Measurements from ENCODE around the gene ATPAF2. TPM values are rescaled to one million over a fixed set of nuclear protein-coding genes. Genes with fewer than 3 reads are reported as not detected.

ATPAF2 gene
- total and polyA plus RNA-seq, 4 donors: 12.9 to 20.1 (median 16.8) TPM

DNA sequence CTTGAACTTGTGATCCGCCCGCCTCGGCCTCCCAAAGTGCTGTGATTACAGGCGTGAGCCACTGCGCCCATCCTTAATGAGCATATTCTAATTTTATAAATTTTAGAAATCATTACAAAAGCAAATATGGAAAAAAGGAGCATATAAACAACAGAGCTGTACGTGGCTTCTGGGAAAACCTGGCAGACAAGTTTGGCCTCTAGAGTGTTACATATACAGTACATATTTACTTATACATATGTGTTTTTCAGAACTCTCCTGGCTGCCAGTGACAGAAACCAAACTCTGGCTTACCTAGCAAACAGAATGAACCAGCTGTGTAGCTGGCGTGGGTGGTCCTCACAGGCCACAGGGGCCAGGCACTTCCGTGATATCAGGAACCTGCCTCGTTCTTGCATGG lies 56.2 kb downstream of the ATPAF2 start (continued):
- TF ChIP-seq, protein P1, sequence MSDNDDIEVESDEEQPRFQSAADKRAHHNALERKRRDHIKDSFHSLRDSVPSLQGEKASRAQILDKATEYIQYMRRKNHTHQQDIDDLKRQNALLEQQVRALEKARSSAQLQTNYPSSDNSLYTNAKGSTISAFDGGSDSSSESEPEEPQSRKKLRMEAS (IDR thresholded peaks at IDR 0.05): no peak
- no peak for TF ChIP-seq RXRA (IDR thresholded peaks at IDR 0.05)
- no peak for TF ChIP-seq SP1 (IDR thresholded peaks at IDR 0.05)

DNA sequence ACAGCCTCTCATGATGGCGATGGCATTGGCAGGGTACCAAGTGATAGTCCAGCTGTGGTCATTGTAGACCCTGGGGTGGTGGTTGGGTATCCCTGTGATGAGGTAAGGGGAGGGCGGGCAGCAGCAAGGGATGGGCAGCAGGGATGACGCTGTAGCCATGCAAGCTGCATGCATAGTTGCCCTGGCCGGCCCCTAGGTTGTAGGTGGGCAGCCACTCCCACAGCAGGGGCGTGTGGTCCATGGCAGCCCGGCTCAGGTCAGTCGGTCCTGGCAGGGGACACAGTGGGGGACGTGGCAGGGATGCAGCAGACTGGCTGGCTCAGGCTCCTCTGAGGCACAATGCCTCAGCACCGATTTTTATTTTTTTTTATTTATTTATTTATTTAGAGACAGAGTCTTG lies 57.6 kb downstream of the ATPAF2 start:
- no peak for DNase-seq (ENCODE audit: low spot score)
- 91% methylated on average over 9 of the region's 9 CpGs for WGBS
- Histone ChIP-seq H3K36me3 (ENCODE audit: control insufficient read depth in 4 of 4, insufficient read depth in 3 of 4, low read depth in 1 of 4, low read length in 3 of 4) (no peaks in the 10 kb centered on the region), H3K27me3 (ENCODE audit: control insufficient read depth in 4 of 4, insufficient read depth in 4 of 4, low read length in 3 of 4) (no peaks in the 10 kb centered on the region), H3K9ac (ENCODE audit: low read depth in 1 of 2, low read length in 2 of 2) (no peak overlapping the region), H3K27ac (ENCODE audit: low read depth in 1 of 2, low read length in 2 of 2) (no peak overlapping the region), H3K4me3 (ENCODE audit: low read depth in 1 of 3, low read length in 3 of 3) (no peak overlapping the region), H3K4me1 (ENCODE audit: control insufficient read depth in 4 of 4, insufficient read depth in 4 of 4, low read length in 3 of 4) (peaks cover 0 to 4% (median 0%) of the 10 kb centered on the region in 4 donors), H3K9me3 (ENCODE audit: control insufficient read depth in 4 of 4, low read length in 3 of 4) (no peaks in the 10 kb centered on the region)
- TF ChIP-seq, protein P2, sequence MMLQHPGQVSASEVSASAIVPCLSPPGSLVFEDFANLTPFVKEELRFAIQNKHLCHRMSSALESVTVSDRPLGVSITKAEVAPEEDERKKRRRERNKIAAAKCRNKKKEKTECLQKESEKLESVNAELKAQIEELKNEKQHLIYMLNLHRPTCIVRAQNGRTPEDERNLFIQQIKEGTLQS (IDR thresholded peaks at IDR 0.05): no peak
- TF ChIP-seq JUND (IDR thresholded peaks at IDR 0.05) (no peak), HNF4G (IDR thresholded peaks at IDR 0.05) (no peak), RXRA (IDR thresholded peaks at IDR 0.05) (no peak), FOXA2 (IDR thresholded peaks at IDR 0.05) (no peak)
- TF ChIP-seq, protein P3, sequence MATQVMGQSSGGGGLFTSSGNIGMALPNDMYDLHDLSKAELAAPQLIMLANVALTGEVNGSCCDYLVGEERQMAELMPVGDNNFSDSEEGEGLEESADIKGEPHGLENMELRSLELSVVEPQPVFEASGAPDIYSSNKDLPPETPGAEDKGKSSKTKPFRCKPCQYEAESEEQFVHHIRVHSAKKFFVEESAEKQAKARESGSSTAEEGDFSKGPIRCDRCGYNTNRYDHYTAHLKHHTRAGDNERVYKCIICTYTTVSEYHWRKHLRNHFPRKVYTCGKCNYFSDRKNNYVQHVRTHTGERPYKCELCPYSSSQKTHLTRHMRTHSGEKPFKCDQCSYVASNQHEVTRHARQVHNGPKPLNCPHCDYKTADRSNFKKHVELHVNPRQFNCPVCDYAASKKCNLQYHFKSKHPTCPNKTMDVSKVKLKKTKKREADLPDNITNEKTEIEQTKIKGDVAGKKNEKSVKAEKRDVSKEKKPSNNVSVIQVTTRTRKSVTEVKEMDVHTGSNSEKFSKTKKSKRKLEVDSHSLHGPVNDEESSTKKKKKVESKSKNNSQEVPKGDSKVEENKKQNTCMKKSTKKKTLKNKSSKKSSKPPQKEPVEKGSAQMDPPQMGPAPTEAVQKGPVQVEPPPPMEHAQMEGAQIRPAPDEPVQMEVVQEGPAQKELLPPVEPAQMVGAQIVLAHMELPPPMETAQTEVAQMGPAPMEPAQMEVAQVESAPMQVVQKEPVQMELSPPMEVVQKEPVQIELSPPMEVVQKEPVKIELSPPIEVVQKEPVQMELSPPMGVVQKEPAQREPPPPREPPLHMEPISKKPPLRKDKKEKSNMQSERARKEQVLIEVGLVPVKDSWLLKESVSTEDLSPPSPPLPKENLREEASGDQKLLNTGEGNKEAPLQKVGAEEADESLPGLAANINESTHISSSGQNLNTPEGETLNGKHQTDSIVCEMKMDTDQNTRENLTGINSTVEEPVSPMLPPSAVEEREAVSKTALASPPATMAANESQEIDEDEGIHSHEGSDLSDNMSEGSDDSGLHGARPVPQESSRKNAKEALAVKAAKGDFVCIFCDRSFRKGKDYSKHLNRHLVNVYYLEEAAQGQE (IDR thresholded peaks at IDR 0.05): no peak

DNA sequence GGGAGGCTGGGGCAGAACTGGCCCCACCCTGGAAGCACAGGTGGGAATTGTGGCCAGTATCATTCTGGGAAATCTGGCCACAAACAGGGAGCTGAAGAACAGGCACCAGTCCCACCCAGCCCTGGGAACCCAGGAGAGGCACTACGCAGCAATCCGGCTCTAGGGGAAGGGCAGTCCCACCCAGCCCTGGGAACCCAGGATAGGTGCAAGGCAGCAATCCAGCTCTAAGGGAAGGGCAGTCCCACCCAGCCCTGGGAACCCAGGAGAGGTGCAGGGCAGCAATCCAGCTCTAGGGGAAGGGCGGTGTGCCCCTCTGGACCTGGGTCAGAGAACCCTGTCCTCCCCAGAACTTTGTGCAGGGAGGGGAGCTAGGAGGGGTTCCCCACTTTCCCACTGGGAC lies 59.2 kb downstream of the ATPAF2 start:
- H3K9me3 ChIP-seq (ENCODE audit: control insufficient read depth in 4 of 4, low read length in 3 of 4): no peaks in the 10 kb centered on the region
- no peak overlapping the region for H3K9ac ChIP-seq (ENCODE audit: low read depth in 1 of 2, low read length in 2 of 2)
- H3K4me3 ChIP-seq (ENCODE audit: low read depth in 1 of 3, low read length in 3 of 3): no peak overlapping the region
- no peak for DNase-seq (ENCODE audit: low spot score)
- WGBS: 82% methylated on average over 3 of the region's 3 CpGs
- no peak for TF ChIP-seq RXRA (IDR thresholded peaks at IDR 0.05)
- TF ChIP-seq RAD21 (IDR thresholded peaks at IDR 0.05): no peak
- TF ChIP-seq, protein P3 (IDR thresholded peaks at IDR 0.05): no peak
- no peak for TF ChIP-seq EGR1 (IDR thresholded peaks at IDR 0.05; ENCODE audit: low read depth in 2 of 2)
- TF ChIP-seq, protein P4, sequence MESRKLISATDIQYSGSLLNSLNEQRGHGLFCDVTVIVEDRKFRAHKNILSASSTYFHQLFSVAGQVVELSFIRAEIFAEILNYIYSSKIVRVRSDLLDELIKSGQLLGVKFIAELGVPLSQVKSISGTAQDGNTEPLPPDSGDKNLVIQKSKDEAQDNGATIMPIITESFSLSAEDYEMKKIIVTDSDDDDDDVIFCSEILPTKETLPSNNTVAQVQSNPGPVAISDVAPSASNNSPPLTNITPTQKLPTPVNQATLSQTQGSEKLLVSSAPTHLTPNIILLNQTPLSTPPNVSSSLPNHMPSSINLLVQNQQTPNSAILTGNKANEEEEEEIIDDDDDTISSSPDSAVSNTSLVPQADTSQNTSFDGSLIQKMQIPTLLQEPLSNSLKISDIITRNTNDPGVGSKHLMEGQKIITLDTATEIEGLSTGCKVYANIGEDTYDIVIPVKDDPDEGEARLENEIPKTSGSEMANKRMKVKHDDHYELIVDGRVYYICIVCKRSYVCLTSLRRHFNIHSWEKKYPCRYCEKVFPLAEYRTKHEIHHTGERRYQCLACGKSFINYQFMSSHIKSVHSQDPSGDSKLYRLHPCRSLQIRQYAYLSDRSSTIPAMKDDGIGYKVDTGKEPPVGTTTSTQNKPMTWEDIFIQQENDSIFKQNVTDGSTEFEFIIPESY (IDR thresholded peaks at IDR 0.05): no peak
- no peak for TF ChIP-seq YY1 (IDR thresholded peaks at IDR 0.05)
- TF ChIP-seq, protein P1 (IDR thresholded peaks at IDR 0.05): no peak
- no peak for TF ChIP-seq HNF4G (IDR thresholded peaks at IDR 0.05)
- TF ChIP-seq JUND (IDR thresholded peaks at IDR 0.05): no peak
- TF ChIP-seq FOXA2 (IDR thresholded peaks at IDR 0.05): no peak
- no peaks in the 10 kb centered on the region for H3K4me1 ChIP-seq (ENCODE audit: control insufficient read depth in 4 of 4, insufficient read depth in 4 of 4, low read length in 3 of 4)
- H3K36me3 ChIP-seq (ENCODE audit: control insufficient read depth in 4 of 4, insufficient read depth in 3 of 4, low read depth in 1 of 4, low read length in 3 of 4): no peaks in the 10 kb centered on the region
- H3K27me3 ChIP-seq (ENCODE audit: control insufficient read depth in 4 of 4, insufficient read depth in 4 of 4, low read length in 3 of 4): no peaks in the 10 kb centered on the region
- no peak overlapping the region for H3K27ac ChIP-seq (ENCODE audit: low read depth in 1 of 2, low read length in 2 of 2)
